DMS114 treated with DMSO at 0.1 percent for 48 hours (cell line): ENCODE measurements around the gene GSG1.

Source experiments
- DNase-seq: peaks from one replicate; lab custom pipeline; 2025; ENCODE audit not compliant: unreplicated experiment; lab: John Stamatoyannopoulos, UW

Gene GSG1

DNA sequence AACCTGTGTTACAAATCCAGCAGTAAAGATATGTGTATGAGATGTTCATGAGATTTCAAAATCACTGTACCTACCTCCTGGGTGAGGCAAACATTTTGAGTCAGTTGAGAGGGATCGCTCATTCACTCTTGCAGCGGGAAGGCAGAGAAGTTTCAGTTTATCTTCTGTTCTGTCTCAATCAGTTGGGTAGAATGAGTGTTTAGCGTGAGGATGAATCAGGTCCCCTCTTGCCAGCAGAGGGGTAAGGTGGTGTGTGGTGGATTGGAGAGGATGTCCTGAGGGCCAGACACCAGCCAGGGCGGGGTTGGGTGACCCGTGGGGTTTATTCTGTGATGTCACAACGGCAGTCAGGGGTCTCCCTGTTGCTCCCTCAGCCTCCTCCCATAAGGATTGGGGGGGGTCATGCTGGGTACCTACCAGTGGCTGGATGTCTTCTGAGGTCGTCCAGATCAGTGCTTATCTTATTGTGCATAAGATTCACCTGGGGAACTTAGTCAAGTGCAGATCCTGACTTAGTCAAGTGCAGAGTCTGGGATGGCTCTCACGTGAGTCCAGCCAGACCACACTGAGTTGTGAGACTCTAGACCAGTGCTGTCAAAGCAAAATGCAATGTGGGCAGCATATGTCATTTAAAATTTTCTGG is at the start of gene GSG1:
Gene GSG1, minus strand, starts transcription at position 277 of the 643 bp plus-strand sequence. Its CDS starts 155 bp downstream, at position 122.
- DNase-seq = no peak

DNA sequence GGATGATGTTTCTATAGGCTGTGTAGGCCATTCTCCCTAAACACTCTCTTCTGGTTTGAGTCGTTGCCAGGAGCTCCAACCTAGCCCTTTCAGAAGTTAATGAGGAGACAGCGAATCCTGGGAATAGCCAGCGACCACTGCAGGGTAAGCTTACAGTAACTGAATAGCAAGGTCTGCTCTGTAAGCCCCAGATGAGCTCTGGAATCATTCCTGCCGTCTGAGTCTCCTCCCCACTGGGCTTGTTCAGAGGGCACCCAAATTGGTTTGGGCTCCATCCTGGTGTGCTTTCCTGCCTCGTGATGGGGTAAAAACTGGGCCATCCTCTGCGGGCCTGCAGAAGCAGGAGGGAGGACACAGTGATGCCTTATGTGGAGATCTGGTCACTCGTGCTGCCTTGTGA is 49.7 kb upstream of the GSG1 start:
- no peak for DNase-seq

GRCh38 chr12:13152756-13153155 is 49.3 kb upstream of the GSG1 start:
- DNase-seq = no peak

DNA sequence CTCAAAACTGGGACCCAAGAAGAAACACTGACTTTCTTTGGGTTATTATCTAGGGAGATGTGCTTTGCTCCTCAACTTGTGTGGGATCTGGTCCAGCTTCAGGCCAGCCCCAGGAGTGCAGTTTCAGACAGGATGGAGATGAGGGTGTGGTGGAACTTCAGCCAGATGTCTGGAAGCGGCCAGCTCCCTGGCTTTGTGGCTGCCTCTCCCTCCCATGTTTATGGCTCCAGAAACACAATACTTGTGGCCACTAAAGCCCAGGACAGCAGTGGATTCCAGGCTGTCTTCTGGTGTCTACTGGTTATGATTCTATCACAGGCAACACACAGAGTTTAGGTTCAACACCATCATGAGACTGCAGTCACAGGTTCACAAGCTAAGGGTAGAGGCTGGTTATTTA is 48.8 kb upstream of the GSG1 start:
- no peak for DNase-seq

DNA sequence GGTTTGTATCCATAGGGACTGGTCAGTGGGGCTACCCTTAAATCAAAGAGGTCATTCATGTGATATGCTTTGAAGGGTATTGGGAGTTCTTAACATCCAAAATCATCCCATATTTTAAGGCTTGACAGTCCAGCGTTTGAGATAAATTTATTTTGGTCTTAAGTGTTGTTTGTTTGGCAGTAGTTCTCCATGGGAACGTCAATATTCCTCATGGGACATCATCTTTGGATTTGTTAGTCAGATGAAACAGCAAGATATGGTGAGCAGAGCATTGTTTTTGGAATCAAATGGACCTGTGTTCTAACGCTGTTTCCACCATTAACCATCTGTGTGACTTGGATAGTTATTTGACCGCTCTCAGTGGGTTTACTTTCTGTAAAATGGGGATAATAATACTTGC is 45.9 kb upstream of the GSG1 start:
- no peak for DNase-seq

GRCh38 chr12:13148485-13148847 is 45.0 kb upstream of the GSG1 start:
- no peak for DNase-seq

- no peak for DNase-seq
Observed at GRCh38 chr12:13147688-13148484, 44.4 kb upstream of the GSG1 start.

GRCh38 chr12:13146336-13146938 is 43.0 kb upstream of the GSG1 start:
- DNase-seq = no peak

DNA sequence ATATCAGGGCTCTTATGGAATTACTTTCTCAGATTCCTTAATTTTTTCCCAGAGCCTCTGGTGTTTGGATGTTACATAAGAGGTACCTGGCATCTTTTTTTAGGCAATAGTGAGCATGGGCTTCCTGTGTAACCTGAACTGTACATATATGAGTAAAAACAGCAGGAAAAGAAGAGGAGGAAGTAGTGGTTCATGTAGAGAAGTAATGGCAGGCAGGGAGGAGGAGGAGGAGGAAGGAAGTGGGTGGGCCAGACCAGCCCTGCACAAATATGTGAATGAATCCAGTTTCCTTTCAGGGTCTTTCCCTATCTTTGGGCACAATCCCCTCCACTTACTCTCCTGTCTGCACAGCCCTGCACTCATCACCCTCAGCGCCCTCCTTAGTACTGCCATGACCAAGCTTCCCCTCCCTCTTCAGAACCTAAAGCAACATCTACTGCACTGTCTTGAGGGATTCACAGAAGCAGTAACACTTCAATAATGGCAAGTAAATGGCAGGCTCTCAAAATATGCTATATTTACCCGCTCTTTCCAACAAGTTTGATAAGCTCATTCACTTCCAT is 40.9 kb upstream of the GSG1 start:
- no peak for DNase-seq

DNA sequence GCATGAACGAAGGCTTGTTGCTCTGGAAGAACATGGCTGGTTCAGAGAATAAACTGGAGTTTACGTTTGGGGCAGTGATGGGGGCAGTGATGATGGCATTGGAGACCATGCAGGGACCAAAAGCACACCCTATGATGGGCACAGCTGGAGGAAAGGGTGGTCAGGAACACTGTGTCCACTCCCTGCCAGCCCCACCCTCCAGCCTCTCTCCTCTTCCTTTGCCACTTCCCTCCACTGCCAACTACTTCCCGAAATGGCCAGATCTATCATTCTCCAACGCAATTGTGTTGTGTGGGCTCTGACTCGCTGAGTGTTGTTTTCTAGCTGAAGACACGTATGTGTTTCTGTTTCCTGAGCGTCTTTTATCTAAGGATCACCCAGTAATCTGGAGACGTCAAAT is 39.3 kb upstream of the GSG1 start:
- DNase-seq = no peak

DNA sequence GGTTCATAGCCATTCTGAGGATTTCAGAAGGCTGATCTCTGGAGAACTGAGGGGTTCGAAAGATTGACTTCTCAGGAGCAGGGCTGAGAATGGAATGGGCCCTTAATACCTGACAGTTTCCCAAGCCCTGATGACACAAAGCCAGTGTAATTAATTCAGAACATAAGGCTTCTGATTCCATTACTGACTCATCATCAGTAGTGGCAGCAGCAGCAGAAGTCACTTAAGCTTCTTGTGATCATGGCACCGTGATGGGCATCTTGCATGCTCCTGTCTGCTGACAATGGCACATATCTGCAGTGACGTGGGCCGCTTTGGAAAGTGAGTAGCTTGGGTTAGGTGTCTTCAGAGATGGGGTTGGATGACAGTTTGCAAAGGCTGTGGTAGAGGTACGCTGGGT is 38.2 kb upstream of the GSG1 start:
- no peak for DNase-seq

- peak; percentile 80 for DNase-seq
Observed at GRCh38 chr12:13135371-13136178, 32.1 kb upstream of the GSG1 start.

DNA sequence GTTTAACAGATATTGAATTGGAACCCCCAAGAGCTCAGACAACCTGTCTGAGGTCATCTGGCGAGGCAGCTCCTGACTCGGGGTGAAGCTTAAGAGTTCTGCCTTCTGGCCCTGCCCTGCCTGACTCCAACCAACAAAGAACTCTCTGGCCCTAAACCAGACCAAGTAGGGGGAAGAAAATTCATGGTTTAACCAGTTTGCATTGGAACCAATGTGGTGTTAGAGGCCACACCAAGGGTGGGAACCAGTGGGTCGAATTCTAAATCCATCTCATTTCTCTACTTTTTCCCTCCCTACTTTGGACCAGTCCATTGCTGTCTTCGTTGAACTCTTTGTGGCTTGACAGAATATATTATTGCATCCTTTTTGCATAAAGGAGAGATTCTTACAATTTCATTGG is 30.4 kb upstream of the GSG1 start:
- DNase-seq = no peak

DNA sequence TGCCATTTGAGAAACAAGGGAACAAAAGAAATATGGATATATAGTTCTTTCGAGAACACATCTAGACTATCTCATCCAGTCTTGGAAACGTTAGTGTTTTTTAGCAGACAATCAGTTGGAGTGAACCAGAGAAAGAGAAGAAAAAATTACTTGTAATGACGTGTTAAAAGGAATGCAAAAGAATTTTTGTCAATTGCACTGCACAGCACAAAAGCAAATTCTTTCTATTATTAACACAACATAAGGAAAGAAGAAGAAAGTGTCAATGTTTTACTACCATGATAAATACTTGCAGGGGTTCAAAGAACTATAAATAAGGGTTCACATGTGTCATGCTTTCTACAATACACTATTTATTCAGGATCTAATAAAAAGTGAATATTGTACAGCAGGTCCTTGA is 27.5 kb upstream of the GSG1 start:
- no peak for DNase-seq

- DNase-seq = peak; percentile 96
Observed at GRCh38 chr12:13128291-13128965, 25.0 kb upstream of the GSG1 start.

GRCh38 chr12:13127444-13127843 is 24.0 kb upstream of the GSG1 start:
- no peak for DNase-seq

GRCh38 chr12:13126494-13126893 is 23.0 kb upstream of the GSG1 start:
- DNase-seq = no peak

- DNase-seq = no peak
Observed at GRCh38 chr12:13125996-13126395, 22.5 kb upstream of the GSG1 start.

DNA sequence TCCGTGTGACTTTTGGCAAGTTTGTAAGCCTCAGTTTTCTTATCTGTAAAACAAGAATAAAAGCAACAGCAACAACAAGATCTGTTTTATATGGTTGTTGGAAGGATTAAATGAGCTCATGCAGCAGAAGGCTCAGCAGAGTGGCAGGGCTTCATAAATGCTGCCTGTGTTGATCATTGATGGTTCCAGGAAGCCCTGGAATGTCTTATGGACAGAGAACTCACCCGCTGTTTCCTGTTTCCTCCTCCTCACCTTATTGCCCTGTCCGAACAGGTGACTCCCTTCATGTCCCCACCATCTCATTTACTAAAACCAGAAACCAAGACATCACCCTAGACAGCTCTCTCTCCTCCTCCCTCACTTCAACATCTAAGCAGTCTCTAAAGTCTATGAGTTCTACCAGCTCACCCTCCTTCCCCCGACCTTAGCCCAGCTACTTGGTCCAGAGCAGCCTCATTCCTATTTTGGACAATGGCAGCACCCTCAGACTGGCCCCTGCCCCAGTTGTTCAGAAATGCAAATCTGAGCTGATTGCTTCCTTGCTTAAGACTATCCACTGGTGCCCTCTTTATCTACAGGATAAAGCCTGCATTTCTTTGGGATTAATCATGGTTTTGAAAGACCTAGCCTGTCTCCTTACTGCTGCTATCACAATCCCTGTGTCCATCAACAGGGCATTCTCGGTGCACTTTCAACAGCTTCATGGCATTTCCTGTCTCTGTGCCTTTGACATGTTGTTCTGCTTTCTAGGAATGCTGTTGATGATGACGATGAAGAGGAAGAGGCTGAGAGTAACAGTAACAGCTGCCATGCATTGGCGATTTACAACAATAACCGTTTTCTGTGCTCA is 21.4 kb upstream of the GSG1 start:
- no peak for DNase-seq

DNA sequence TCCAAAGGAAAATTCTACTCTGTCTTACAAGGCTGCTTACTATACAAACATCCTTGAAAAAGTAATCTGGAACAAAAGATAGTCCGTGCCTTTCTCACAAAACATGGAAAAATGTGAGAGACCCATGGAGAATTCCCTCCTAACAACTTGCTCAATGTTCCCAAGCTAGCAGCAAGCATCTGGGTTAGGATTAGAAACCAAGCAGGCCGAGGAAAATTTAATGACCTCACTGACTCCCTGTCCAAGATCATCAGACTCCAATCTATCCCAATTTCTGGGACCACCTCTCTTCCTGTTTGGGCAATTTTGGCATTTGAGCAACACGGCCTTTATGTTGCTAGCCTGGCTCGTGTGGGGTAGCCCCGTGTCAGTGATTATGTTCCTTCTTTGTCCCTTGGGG is 18.1 kb upstream of the GSG1 start:
- no peak for DNase-seq
